Stimulated activated CD8-positive, alpha-beta memory T cell treated with anti-CD3 and anti-CD28 coated beads, Interleukin-2, amount 100 ng/mL, for 48 hours (primary cell): ENCODE results near the gene DZIP1L.

Source experiments
- DNase-seq, 2 donors: peaks; one replicate each; pipeline ENCODE4 v3.0.0-alpha.2; 2020; ENCODE audit warnings: low read depth in 2 of 2

DZIP1L gene

GRCh38 chr3:138034918-138035317 lies 80.5 kb downstream of the DZIP1L start:
- no peak for DNase-seq

- DNase-seq = no peak
These were observed 82.2 kb downstream of the DZIP1L start for GRCh38 chr3:138033202-138033691.

GRCh38 chr3:138032567-138032966 lies 82.8 kb downstream of the DZIP1L start:
- DNase-seq = no peak

- no peak for DNase-seq
These were observed 83.9 kb downstream of the DZIP1L start for GRCh38 chr3:138031536-138031935.

- no peak for DNase-seq
These were observed 84.6 kb downstream of the DZIP1L start for GRCh38 chr3:138030734-138031280.

GRCh38 chr3:138027821-138028220 lies 87.6 kb downstream of the DZIP1L start:
- DNase-seq = no peak

- no peak for DNase-seq
These were observed 89.9 kb downstream of the DZIP1L start for GRCh38 chr3:138025553-138025952.

GRCh38 chr3:138023754-138024153 lies 91.7 kb downstream of the DZIP1L start:
- DNase-seq = no peak

- DNase-seq = no peak
These were observed 95.9 kb downstream of the DZIP1L start for GRCh38 chr3:138019281-138020069.

GRCh38 chr3:138016065-138016464 lies 99.3 kb downstream of the DZIP1L start:
- DNase-seq = no peak

GRCh38 chr3:138012526-138012925 lies 102.9 kb downstream of the DZIP1L start:
- DNase-seq = no peak
